Tibial artery (tissue), 4 donors: ENCODE measurements around the gene ZNF799.
"Not testable (repeated sequence)": the region's sequence is repeated elsewhere in the genome, so short reads cannot be mapped to it uniquely, and the experiment has no call there.

Experiments used
- DNase-seq, 2 donors: peaks; one replicate each; pipeline ENCODE4 v3.0.0-alpha.2; 2019
- H3K27ac ChIP-seq, 2 donors: fragments of 200-600 bp; sonication (generic) in 1 of 2; 1 replicate in 1 of 2; 2 replicates in 1 of 2; pipeline ENCODE4 v1.5.1; 2018 to 2019; ENCODE audit warnings: mild to moderate bottlenecking in 1 of 2
- H3K27me3 ChIP-seq, 2 donors: fragments of 200-600 bp; sonication (generic) in 1 of 2; one replicate each; pipeline versions ENCODE4 v1.5.1 to v1.6.0; 2016 to 2019
- H3K36me3 ChIP-seq, 3 donors: fragments of 200-600 bp; sonication (generic) in 2 of 3; one replicate each; pipeline ENCODE4 v1.5.1; 2016 to 2019; ENCODE audit warnings: mild to moderate bottlenecking in 2 of 3
- H3K4me1 ChIP-seq, 4 donors: fragments of 200-600 bp; sonication (generic) in 2 of 4; 1 replicate in 3 of 4; 2 replicates in 1 of 4; pipeline ENCODE4 v1.5.1; 2016 to 2019
- H3K4me3 ChIP-seq, 2 donors: fragments of 200-600 bp; sonication (generic) in 1 of 2; 1 replicate in 1 of 2; 2 replicates in 1 of 2; pipeline ENCODE4 v1.5.1; 2018 to 2019; ENCODE audit warnings: mild to moderate bottlenecking in 2 of 2
- H3K9me3 ChIP-seq, 3 donors: fragments of 200-600 bp; sonication (generic) in 1 of 3; one replicate each; pipeline ENCODE4 v1.5.1; 2016 to 2019
- CTCF ChIP-seq, 2 experiments: fragments of 200-600 bp in 1 of 2; fragments of 450-650 bp in 1 of 2; IDR thresholded peaks; one replicate each; pipeline ENCODE4 v1.5.1; 2017 to 2019; ENCODE audit warnings: antibody characterized with exemption in 2 of 2, mild to moderate bottlenecking in 1 of 2, moderate library complexity in 1 of 2
- intact Hi-C: fragments of 100-400 bp; cut with DNase I; formaldehyde crosslinking; loops from one replicate; pipeline ENCODE4 v1.15.0; 2023; ENCODE audit warnings: low total_unique reads

Gene ZNF799

GRCh38 chr19:12425888-12426274, 24.8 kb upstream of the ZNF799 start:
- Histone ChIP-seq H3K27ac (no peak overlapping the region), H3K4me1 (no peaks in the 10 kb centered on the region), H3K27me3 (no peaks in the 10 kb centered on the region), H3K36me3 (peaks cover 7 to 28% (median 7%) of the 10 kb centered on the region in 3 donors), H3K4me3 (no peak overlapping the region), H3K9me3 (peaks cover 0 to 14% (median 0%) of the 10 kb centered on the region in 3 donors)
- intact Hi-C loops = no loop called here
- no peak for DNase-seq
- no peak for TF ChIP-seq CTCF (IDR thresholded peaks at IDR 0.05)

DNA sequence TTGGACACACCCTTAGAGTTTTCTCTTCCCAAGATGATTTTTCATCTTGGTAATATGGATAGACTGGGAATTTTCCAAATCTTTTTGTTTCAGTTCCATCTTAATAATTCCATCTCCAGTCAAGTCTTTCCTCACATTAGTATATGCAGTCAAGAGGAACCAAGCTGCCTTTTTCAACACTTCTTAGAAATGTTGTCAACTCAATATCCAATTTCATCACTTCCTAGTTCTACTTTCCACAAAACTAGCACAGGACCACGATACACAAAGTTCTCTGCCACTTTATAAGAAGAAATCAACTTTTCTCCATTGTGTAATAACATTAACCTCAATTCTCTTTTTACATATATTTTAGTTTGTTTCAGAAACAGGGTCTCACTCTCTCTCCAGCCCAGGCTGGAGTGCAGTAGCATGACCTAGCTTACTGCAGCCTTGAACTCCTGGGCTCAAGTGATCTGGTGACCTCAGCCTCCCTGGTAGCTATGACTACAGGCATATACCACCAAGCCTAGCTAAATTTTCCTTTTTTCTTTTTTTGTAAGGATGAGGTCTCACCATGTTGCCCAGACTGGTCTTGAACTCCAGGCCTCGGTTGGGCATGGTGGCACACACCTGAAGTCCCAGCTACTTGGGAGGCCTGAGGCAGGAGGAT, 24.3 kb upstream of the ZNF799 start:
- intact Hi-C loops = no loop called here
- TF ChIP-seq CTCF (IDR thresholded peaks at IDR 0.05) = no peak
- no peaks in the 10 kb centered on the region for H3K27me3 ChIP-seq
- H3K36me3 ChIP-seq = peaks cover 2 to 23% (median 2%) of the 10 kb centered on the region in 3 donors
- peaks cover 0 to 8% (median 0%) of the 10 kb centered on the region in 3 donors for H3K9me3 ChIP-seq
- no peak overlapping the region for H3K27ac ChIP-seq
- no peak overlapping the region for H3K4me3 ChIP-seq
- H3K4me1 ChIP-seq = no peaks in the 10 kb centered on the region
- no peak for DNase-seq

DNA sequence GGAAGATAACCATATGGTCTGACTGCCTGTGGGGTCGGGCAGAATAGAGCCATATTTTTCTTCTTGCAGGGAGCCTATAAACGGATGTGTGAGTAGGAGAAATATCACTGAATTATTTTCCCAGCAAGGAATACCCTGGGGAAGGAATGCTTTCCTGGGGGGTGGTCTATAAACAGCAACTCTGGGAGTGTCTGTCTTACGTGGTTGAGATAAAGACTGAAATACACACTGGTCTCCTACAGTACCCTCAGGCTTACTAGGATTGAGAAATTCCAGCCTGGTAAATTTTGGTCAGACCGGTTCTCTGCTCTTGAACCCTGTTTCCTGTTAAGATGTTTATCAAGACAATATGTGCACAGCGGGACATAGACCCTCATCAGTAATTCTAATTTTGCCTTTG, 16.2 kb upstream of the ZNF799 start:
- H3K9me3 ChIP-seq, intact Hi-C loops, H3K4me1 ChIP-seq, H3K4me3 ChIP-seq, H3K27ac ChIP-seq, H3K27me3 ChIP-seq, DNase-seq: not testable (repeated sequence)
- H3K36me3 ChIP-seq = peaks cover 0 to 12% (median 0%) of the 10 kb centered on the region in 3 donors

- intact Hi-C loops = no loop called here
- Histone ChIP-seq H3K4me1 (no peaks in the 10 kb centered on the region), H3K4me3 (no peak overlapping the region), H3K36me3 (no peaks in the 10 kb centered on the region), H3K9me3 (no peaks in the 10 kb centered on the region), H3K27ac (no peak overlapping the region), H3K27me3 (no peaks in the 10 kb centered on the region)
- DNase-seq = no peak
- TF ChIP-seq CTCF (IDR thresholded peaks at IDR 0.05) = no peak
These were observed 10.8 kb upstream of the ZNF799 start for GRCh38 chr19:12411893-12412292.

DNA sequence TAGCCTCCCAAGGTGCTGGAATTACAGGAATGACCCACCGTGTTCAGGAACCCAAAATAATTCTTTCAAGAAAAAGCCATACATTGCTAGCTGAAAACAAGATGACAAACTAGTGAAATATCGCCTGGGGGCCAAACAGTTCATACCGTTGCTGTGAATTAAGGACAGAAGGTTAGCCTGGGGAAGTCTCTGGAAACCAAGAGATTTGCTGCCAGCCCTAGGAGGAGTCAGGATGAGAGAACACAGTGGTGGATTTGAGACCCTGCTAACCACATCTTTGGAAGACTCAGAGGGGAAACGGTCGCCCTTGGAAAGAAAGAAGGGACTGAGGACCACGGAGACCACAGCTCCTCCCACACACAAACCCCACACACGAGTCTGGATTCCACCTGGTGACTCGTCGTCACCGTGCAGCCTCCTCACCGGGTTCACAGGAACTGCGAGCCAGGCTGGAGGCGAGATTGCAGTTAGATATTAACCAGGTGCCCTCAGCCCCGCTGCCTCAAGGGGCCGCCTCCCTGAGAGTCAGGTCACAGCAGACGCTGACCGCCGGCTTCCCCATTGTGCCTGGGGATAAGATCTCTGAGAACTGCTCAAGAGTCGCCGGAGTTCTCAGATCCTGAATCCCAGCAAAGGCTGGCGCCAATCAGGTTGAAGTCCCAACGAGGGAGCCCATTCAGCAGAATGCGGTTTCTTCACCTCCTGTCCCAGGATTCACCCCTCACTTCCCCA, 1.0 kb downstream of the ZNF799 start:
- H3K36me3 ChIP-seq, H3K9me3 ChIP-seq, H3K27me3 ChIP-seq, intact Hi-C loops: not testable (repeated sequence)
- Histone ChIP-seq H3K4me3 (peak overlapping the region; percentile 66 to 92), H3K4me1 (peaks cover 0 to 10% (median 5%) of the 10 kb centered on the region in 4 donors), H3K27ac (peak overlapping the region; percentile 77 to 85)
- peak; percentile 27 to 62 for DNase-seq

DNA sequence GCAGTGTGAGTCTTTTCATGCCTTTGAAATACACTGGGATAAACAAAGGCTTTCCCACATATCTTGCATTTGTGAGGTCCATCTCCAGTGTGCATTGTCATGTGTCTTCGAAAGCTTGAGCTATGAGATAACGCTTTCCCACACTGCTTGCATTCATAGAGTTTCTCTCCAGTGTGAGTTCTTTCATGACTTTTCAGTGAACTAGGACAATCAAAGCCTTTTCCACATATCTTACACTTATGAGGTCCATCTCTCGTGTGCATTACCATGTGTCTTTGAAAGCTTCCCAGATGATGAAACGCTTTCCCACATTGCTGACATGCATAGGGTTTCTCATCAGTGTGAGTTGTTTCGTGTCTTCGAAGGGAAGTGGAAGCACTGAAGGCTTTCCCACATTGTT, 9.9 kb downstream of the ZNF799 start:
- H3K4me1 ChIP-seq, H3K4me3 ChIP-seq, H3K27me3 ChIP-seq, intact Hi-C loops, H3K27ac ChIP-seq, DNase-seq: not testable (repeated sequence)
- Histone ChIP-seq H3K9me3 (peaks cover 0 to 14% (median 0%) of the 10 kb centered on the region in 3 donors), H3K36me3 (peaks cover 29 to 38% (median 35%) of the 10 kb centered on the region in 3 donors)

- H3K27ac ChIP-seq, intact Hi-C loops, H3K27me3 ChIP-seq, DNase-seq, H3K4me3 ChIP-seq, H3K4me1 ChIP-seq: not testable (repeated sequence)
- Histone ChIP-seq H3K9me3 (peaks cover 0 to 11% (median 2%) of the 10 kb centered on the region in 3 donors), H3K36me3 (peaks cover 43 to 51% (median 48%) of the 10 kb centered on the region in 3 donors)
These were observed 14.7 kb downstream of the ZNF799 start for GRCh38 chr19:12386365-12386764.
